ENCODE measurements around the gene CENPC. TPM values are rescaled to one million over a fixed set of nuclear protein-coding genes. Genes with fewer than 3 reads are reported as not detected.

Gene CENPC
- total and polyA plus RNA-seq, 12 donors: 2.3 to 12.9 (median 10.6) TPM

DNA sequence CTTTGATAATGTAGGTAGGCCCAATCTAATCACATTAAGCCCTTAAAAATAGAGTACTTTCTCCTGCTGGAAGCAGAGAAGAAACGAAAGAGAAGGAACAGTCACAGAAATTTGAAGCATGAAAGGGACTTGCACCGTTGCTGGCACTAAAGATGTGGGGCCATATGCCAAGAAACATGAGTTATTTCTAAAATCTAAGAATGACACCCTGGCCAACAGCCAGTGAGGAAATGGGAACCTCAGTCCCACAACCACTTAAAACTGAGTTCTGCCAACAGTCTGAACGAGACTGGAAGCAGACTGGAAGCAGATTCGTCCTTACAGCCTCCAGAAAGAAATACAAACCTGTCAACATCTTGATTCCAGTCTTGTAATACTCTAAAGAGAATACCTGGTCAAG lies 70.1 kb downstream of the CENPC start:
- intact Hi-C loops (cut with DNase I): no loop called here
- ATAC-seq (no peak), DNase-seq (no peak)
- Histone ChIP-seq H3K36me3 (peaks cover 0 to 99% (median 44%) of the 10 kb centered on the region in 9 donors), H3K4me3 (no peak overlapping the region), H3K9me3 (peaks cover 0 to 38% (median 8%) of the 10 kb centered on the region in 11 donors), H3K27ac (no peak overlapping the region), H3K4me1 (peaks cover 0 to 2% (median 0%) of the 10 kb centered on the region in 9 donors), H3K27me3 (no peaks in the 10 kb centered on the region)
- TF ChIP-seq, protein P1, sequence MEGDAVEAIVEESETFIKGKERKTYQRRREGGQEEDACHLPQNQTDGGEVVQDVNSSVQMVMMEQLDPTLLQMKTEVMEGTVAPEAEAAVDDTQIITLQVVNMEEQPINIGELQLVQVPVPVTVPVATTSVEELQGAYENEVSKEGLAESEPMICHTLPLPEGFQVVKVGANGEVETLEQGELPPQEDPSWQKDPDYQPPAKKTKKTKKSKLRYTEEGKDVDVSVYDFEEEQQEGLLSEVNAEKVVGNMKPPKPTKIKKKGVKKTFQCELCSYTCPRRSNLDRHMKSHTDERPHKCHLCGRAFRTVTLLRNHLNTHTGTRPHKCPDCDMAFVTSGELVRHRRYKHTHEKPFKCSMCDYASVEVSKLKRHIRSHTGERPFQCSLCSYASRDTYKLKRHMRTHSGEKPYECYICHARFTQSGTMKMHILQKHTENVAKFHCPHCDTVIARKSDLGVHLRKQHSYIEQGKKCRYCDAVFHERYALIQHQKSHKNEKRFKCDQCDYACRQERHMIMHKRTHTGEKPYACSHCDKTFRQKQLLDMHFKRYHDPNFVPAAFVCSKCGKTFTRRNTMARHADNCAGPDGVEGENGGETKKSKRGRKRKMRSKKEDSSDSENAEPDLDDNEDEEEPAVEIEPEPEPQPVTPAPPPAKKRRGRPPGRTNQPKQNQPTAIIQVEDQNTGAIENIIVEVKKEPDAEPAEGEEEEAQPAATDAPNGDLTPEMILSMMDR (IDR thresholded peaks at IDR 0.05): no peak
- WGBS, 2 donors: 40 to 49% methylated on average over 4 of the region's 4 CpGs

DNA sequence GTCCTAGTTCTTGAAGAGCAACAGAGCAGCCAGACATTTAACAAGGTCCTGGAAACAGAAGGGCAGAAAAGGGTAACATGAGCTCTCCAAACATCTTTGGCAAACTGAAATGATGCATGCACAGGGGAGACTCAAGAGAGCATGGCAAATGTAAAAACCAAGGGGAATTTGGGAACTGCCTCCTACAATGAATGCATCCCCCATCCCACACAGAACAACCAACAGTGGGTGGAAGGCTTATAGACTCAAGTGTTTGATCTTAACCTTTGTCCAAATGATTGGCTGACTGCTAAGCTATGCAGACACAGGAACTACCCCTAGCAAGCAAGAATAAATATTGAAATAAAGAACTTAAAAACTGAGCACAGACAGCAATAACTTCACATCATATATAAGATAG lies 74.4 kb downstream of the CENPC start:
- Histone ChIP-seq H3K27ac (no peak overlapping the region), H3K4me3 (no peak overlapping the region), H3K9me3 (peaks cover 0 to 9% (median 0%) of the 10 kb centered on the region in 11 donors), H3K36me3 (peaks cover 0 to 96% (median 51%) of the 10 kb centered on the region in 9 donors), H3K4me1 (no peaks in the 10 kb centered on the region), H3K27me3 (no peaks in the 10 kb centered on the region)
- intact Hi-C loops (cut with DNase I): no loop called here
- ATAC-seq (no peak), DNase-seq (no peak)
- TF ChIP-seq, protein P1 (IDR thresholded peaks at IDR 0.05): no peak

DNA sequence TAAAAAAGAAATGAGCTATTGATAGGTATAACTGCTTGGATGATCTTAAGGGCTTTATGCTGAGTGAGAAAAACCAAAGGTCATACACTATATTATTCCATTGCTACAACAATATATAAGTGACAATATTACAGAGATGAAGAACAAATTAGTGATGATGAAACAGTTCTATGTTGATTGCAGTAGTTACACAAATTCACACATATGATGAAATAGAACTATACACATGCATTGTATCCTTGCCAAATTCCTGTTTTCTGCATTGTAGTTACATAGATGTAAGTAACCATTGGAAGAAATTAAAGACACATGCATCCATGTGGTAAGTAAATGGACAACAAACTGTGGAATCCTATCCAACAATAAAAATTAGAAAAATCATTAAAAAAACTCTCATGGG lies 76.5 kb downstream of the CENPC start:
- H3K27me3 ChIP-seq: no peaks in the 10 kb centered on the region
- no peaks in the 10 kb centered on the region for H3K9me3 ChIP-seq
- ATAC-seq: no peak
- peaks cover 0 to 81% (median 30%) of the 10 kb centered on the region in 9 donors for H3K36me3 ChIP-seq
- no peak overlapping the region for H3K4me3 ChIP-seq
- H3K4me1 ChIP-seq: peaks cover 0 to 10% (median 0%) of the 10 kb centered on the region in 9 donors
- DNase-seq: no peak
- TF ChIP-seq, protein P1 (IDR thresholded peaks at IDR 0.05): no peak
- H3K27ac ChIP-seq: no peak overlapping the region
- intact Hi-C loops (cut with DNase I): no loop called here

DNA sequence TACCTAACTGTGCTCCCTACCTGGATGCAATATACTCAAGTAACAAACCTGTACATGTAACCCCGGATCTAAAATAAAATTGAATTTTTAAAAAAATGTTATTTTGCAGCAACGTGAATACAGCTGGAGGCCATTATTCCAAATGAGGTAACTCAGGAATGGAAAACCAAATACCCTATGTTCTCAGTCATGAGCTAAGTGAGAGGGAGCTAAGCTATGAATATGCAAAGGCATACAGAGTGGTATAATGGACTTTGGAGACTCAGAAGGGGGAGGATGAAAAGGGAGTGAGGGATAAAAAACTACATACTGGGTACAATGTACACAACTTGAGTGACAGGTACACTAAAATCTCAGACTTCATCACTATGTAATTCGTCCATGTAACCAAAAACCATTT lies 78.6 kb downstream of the CENPC start:
- peaks cover 0 to 60% (median 11%) of the 10 kb centered on the region in 9 donors for H3K36me3 ChIP-seq
- TF ChIP-seq, protein P1 (IDR thresholded peaks at IDR 0.05): no peak
- no peaks in the 10 kb centered on the region for H3K9me3 ChIP-seq
- no peak overlapping the region for H3K4me3 ChIP-seq
- peaks cover 0 to 10% (median 0%) of the 10 kb centered on the region in 9 donors for H3K4me1 ChIP-seq
- intact Hi-C loops (cut with DNase I): no loop called here
- no peaks in the 10 kb centered on the region for H3K27me3 ChIP-seq
- WGBS, 2 donors: 96 to 97% methylated on average over 3 of the region's 3 CpGs
- ATAC-seq (no peak), DNase-seq (no peak)
- H3K27ac ChIP-seq: no peak overlapping the region

DNA sequence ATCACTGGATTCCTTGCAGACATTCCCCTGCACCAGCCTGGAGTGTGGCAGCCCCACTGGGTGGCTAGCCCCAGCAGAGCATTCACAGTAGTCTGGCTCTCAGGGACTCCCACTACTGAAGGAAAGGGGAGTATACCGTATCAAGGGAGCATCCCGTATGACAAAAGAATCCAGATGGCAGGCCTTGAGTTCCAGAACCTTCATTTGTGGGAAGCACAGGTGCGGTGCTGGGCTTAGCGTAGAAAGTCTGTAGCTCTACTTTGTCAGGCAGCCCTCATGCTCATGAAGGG lies 79.6 kb downstream of the CENPC start:
- Histone ChIP-seq H3K36me3 (peaks cover 0 to 50% (median 7%) of the 10 kb centered on the region in 9 donors), H3K4me3 (no peak overlapping the region), H3K27ac (no peak overlapping the region), H3K9me3 (no peaks in the 10 kb centered on the region), H3K4me1 (peaks cover 0 to 10% (median 0%) of the 10 kb centered on the region in 9 donors), H3K27me3 (no peaks in the 10 kb centered on the region)
- no peak for DNase-seq
- peak in 1 of 8 donors; percentile 29 for ATAC-seq
- WGBS, 2 donors: 89 to 91% methylated on average over 4 of the region's 4 CpGs
- intact Hi-C loops (cut with DNase I): no loop called here
- TF ChIP-seq, protein P1 (IDR thresholded peaks at IDR 0.05): no peak

Data from heart right ventricle (tissue), 16 donors.